PFSK-1 (cell line): Measurements from ENCODE around the gene TMC3.

Source experiments
- FOXP2 ChIP-seq: optimal IDR thresholded peaks from 2 replicates; pipeline ENCODE3; 2011; ENCODE audit warnings: borderline replicate concordance, control low read depth, inconsistent platforms; ENCODE audit not compliant: insufficient read depth; ENCODE audit errors: extremely low read length, extremely low read depth
- POLR2AphosphoS5 ChIP-seq: IDR thresholded peaks from 2 replicates; pipeline ENCODE4 v1.6.1; 2012; ENCODE audit warnings: low read depth, mild to moderate bottlenecking, control low read depth, low read length, moderate library complexity
- SIN3A ChIP-seq: IDR thresholded peaks from 2 replicates; pipeline ENCODE4 v1.6.1; 2012; ENCODE audit warnings: mild to moderate bottlenecking, low read length, moderate library complexity, borderline replicate concordance; ENCODE audit not compliant: insufficient read depth
- TAF1 ChIP-seq: IDR thresholded peaks from 2 replicates; pipeline ENCODE4 v1.6.1; 2012; ENCODE audit warnings: low read length, control low read depth, borderline replicate concordance; ENCODE audit not compliant: insufficient read depth
- TF ChIP-seq, protein P1 (sequence below), 2 experiments: IDR thresholded peaks; 2 replicates each; pipeline versions ENCODE4 v1.6.1 to v1.8.0; 2011 to 2012; ENCODE audit warnings: low read depth in 2 of 2, low read length in 2 of 2, control low read depth in 1 of 2, inconsistent platforms in 1 of 2, mild to moderate bottlenecking in 1 of 2, moderate library complexity in 1 of 2; ENCODE audit not compliant: insufficient read depth in 1 of 2

The TMC3 gene

GRCh38 chr15:81329446-81329845 is 44.6 kb downstream of the TMC3 start:
- TF ChIP-seq FOXP2 (no peak), POLR2AphosphoS5 (no peak), TAF1 (no peak), SIN3A (no peak)
- TF ChIP-seq, protein P1, sequence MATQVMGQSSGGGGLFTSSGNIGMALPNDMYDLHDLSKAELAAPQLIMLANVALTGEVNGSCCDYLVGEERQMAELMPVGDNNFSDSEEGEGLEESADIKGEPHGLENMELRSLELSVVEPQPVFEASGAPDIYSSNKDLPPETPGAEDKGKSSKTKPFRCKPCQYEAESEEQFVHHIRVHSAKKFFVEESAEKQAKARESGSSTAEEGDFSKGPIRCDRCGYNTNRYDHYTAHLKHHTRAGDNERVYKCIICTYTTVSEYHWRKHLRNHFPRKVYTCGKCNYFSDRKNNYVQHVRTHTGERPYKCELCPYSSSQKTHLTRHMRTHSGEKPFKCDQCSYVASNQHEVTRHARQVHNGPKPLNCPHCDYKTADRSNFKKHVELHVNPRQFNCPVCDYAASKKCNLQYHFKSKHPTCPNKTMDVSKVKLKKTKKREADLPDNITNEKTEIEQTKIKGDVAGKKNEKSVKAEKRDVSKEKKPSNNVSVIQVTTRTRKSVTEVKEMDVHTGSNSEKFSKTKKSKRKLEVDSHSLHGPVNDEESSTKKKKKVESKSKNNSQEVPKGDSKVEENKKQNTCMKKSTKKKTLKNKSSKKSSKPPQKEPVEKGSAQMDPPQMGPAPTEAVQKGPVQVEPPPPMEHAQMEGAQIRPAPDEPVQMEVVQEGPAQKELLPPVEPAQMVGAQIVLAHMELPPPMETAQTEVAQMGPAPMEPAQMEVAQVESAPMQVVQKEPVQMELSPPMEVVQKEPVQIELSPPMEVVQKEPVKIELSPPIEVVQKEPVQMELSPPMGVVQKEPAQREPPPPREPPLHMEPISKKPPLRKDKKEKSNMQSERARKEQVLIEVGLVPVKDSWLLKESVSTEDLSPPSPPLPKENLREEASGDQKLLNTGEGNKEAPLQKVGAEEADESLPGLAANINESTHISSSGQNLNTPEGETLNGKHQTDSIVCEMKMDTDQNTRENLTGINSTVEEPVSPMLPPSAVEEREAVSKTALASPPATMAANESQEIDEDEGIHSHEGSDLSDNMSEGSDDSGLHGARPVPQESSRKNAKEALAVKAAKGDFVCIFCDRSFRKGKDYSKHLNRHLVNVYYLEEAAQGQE (IDR thresholded peaks at IDR 0.05; ENCODE audit: insufficient read depth in 1 of 2, low read depth in 2 of 2, low read length in 2 of 2): no peak

GRCh38 chr15:81327516-81327915 is 46.5 kb downstream of the TMC3 start:
- TF ChIP-seq FOXP2 (no peak), SIN3A (no peak), POLR2AphosphoS5 (no peak), TAF1 (no peak)
- TF ChIP-seq, protein P1 (IDR thresholded peaks at IDR 0.05; ENCODE audit: insufficient read depth in 1 of 2, low read depth in 2 of 2, low read length in 2 of 2): no peak

- TF ChIP-seq FOXP2 (no peak), POLR2AphosphoS5 (no peak), SIN3A (no peak), TAF1 (no peak)
- TF ChIP-seq, protein P1 (IDR thresholded peaks at IDR 0.05; ENCODE audit: insufficient read depth in 1 of 2, low read depth in 2 of 2, low read length in 2 of 2): no peak
Measured at GRCh38 chr15:81326466-81327212, 47.4 kb downstream of the TMC3 start.

DNA sequence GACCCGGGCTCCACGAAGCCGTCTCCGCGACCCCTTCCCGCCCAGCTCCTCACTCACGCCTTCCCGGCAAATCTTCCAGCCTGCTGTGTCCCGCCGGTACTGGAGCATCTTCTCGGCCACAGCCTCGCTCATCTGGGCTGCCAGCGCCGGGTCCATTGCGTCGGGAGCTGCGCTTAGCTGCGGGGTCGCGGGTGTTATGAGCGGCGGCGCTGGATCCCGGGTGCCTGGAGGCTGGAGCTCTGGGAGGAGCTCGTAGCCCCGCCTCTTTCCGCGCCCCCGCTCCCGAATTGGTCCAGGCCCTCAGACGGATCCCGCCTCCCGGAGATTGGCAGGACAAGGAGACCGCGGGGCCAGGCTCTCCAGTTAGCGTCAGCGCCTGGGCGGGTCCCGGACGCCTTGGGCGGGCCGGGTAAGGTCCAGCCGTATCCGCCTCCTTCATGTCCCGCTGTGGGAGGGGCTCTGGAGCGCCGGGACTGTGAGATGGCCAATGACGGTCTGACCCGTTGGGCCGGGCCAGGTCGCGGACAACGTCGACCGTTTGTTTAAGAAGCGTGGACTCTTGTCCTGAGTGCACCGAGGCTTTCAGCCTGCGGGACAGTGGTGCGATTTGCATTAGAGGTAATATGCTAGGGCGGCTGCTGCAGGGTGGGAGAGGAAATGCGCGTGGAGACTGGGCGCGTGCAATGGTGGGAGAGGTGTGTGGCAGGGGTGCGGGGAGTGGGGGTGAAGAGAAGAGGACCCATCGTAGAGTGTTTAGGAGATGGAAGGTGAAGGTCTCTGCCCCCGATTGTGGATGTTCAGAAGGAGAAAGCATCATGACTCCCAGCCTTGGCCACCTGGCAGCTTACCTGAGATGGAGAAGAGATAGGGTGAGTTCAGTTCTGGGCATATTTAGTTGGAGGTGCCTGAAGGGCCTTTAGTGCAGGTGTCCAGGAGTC is 49.8 kb downstream of the TMC3 start, which contains the start of gene STARD5:
Gene STARD5, minus strand, starts transcription at position 198 of the 938 bp plus-strand sequence. Its CDS starts 42 bp downstream, at position 156.
- TF ChIP-seq SIN3A: no peak
- TF ChIP-seq, protein P1 (IDR thresholded peaks at IDR 0.05; ENCODE audit: insufficient read depth in 1 of 2, low read depth in 2 of 2, low read length in 2 of 2): no peak
- 0 out of 2 replicates have a peak, but pooled peaks have one; percentile 42 for TF ChIP-seq POLR2AphosphoS5
- TF ChIP-seq TAF1: peak; percentile 35; the same call in 1 of the 2 replicates
- no peak for TF ChIP-seq FOXP2
